OCI-LY1 (cell line): Measurements from ENCODE around the gene ADRB1.

Experiments
- CTCF ChIP-seq: fragments of 200-600 bp; sonication (generic), shearing (Covaris generic); IDR thresholded peaks from 2 replicates; pipeline ENCODE4 v1.5.1; 2017; ENCODE audit warnings: mild to moderate bottlenecking, antibody characterized with exemption, low read length, moderate library complexity, mixed read lengths
- EZH2 ChIP-seq: fragments of 200-600 bp; sonication (generic), shearing (Covaris generic); IDR thresholded peaks from 2 replicates; pipeline ENCODE4 v1.8.0; 2017; ENCODE audit warnings: borderline replicate concordance, mixed run types, mild to moderate bottlenecking, antibody characterized with exemption, low read length, moderate library complexity, mixed read lengths

- TF ChIP-seq CTCF (no peak), EZH2 (no peak)
These were observed 8.0 kb downstream of the ADRB1 start for GRCh38 chr10:114051714-114052113.
